Fibroblast of mammary gland (primary cell): Measurements from ENCODE around the gene ANKRD33.

Source experiments
- DNase-seq: peaks from one replicate; pipeline ENCODE4 v3.0.0-alpha.2; 2010; ENCODE audit warnings: low read depth
- H3K4me3 ChIP-seq: 2 replicates; pipeline ENCODE4 v1.5.1; 2011; ENCODE audit warnings: low read depth, mild to moderate bottlenecking, low read length, moderate library complexity; ENCODE audit not compliant: control insufficient read depth
- CTCF ChIP-seq: conservative IDR thresholded peaks from 2 replicates; pipeline ENCODE4 v1.5.1; 2011; ENCODE audit warnings: low read depth, low read length, inconsistent platforms; ENCODE audit not compliant: control insufficient read depth, insufficient read depth

ANKRD33 gene

GRCh38 chr12:51845482-51845881 is 42.4 kb upstream of the ANKRD33 start:
- no peak overlapping the region for H3K4me3 ChIP-seq
- no peak for TF ChIP-seq CTCF
- no peak for DNase-seq

GRCh38 chr12:51846271-51846691 is 41.6 kb upstream of the ANKRD33 start:
- DNase-seq = no peak
- no peak for TF ChIP-seq CTCF
- H3K4me3 ChIP-seq = no peak overlapping the region

- DNase-seq = no peak
- TF ChIP-seq CTCF = no peak
- H3K4me3 ChIP-seq = peak overlapping the region; percentile 38
Observed at GRCh38 chr12:51846911-51847642, 40.8 kb upstream of the ANKRD33 start.

GRCh38 chr12:51847643-51848325 is 40.1 kb upstream of the ANKRD33 start:
- no peak overlapping the region for H3K4me3 ChIP-seq
- TF ChIP-seq CTCF = no peak
- no peak for DNase-seq

- TF ChIP-seq CTCF = no peak
- H3K4me3 ChIP-seq = no peak within 1 kb of the TSS
- no peak for DNase-seq
Observed at GRCh38 chr12:51848326-51848727, 39.6 kb upstream of the ANKRD33 start, which contains the start of gene FIGNL2. FIGNL2 (minus strand) TSS chr12:51848718; CDS start chr12:51822413, 26,305 bp downstream.

GRCh38 chr12:51848841-51849735 is 38.8 kb upstream of the ANKRD33 start:
- no peak for DNase-seq
- no peak overlapping the region for H3K4me3 ChIP-seq
- no peak for TF ChIP-seq CTCF
